Measurements from ENCODE around the gene TTC3. TPM values are rescaled to one million over a fixed set of nuclear protein-coding genes. Genes with fewer than 3 reads are reported as not detected.

TTC3 gene
- total and polyA plus RNA-seq, 2 donors (not counting 1 experiment from before 2014, with no cell fraction given) = 42.0 to 163 TPM

GRCh38 chr21:37040212-37040611, 32.8 kb upstream of the TTC3 start:
- no CpG with 5 or more reads among the region's 3 CpGs for WGBS (ENCODE audit: insufficient coverage)
- TF ChIP-seq CTCF (IDR thresholded peaks at IDR 0.05) (no peak), EZH2 (IDR thresholded peaks at IDR 0.05; ENCODE audit: borderline replicate concordance, insufficient read depth, low read depth, low read length, poor library complexity, severe bottlenecking) (no peak)
- H3K9ac ChIP-seq (ENCODE audit: low read length) = no peak overlapping the region
- no peaks in the 10 kb centered on the region for H3K9me3 ChIP-seq (ENCODE audit: control extremely low read depth in 1 of 3, control insufficient read depth in 2 of 3, insufficient read depth in 1 of 3, low read length in 2 of 3)
- Mint-ChIP-seq H3K4me1 (peaks cover 5% of the 10 kb centered on the region), H3K9me3 (ENCODE audit: insufficient read depth) (no peaks in the 10 kb centered on the region), H3K27ac (no peak overlapping the region), H3K27me3 (peaks cover 4% of the 10 kb centered on the region), H3K4me3 (no peak overlapping the region)
- H3K79me2 ChIP-seq (ENCODE audit: control insufficient read depth, insufficient read depth, low read length) = no peaks in the 10 kb centered on the region
- peaks cover 0 to 4% (median 0%) of the 10 kb centered on the region in 4 experiments for H3K27me3 ChIP-seq (replicated peaks in 1 of 4; ENCODE audit: control extremely low read depth in 1 of 4, control insufficient read depth in 3 of 4, insufficient read depth in 4 of 4, low read length in 3 of 4)
- no peaks in the 10 kb centered on the region for H3K36me3 ChIP-seq (replicated peaks in 1 of 2; ENCODE audit: control extremely low read depth in 1 of 2, control insufficient read depth in 1 of 2, extremely low read depth in 1 of 2, insufficient read depth in 2 of 2, low read length in 1 of 2)
- no peak for ATAC-seq (ENCODE audit: low read depth)
- no peak overlapping the region for H3K4me3 ChIP-seq (ENCODE audit: control extremely low read depth in 1 of 5, extremely low read depth in 1 of 5, insufficient read depth in 1 of 5, low read depth in 2 of 5, low read length in 4 of 5)
- no peak overlapping the region for H2AFZ ChIP-seq (ENCODE audit: insufficient read depth, low read depth, low read length, poor library complexity, severe bottlenecking)
- H4K20me1 ChIP-seq (ENCODE audit: control insufficient read depth, insufficient read depth, low read length, poor library complexity, severe bottlenecking) = no peaks in the 10 kb centered on the region
- no peak for DNase-seq
- ChIA-PET POLR2A (no interaction called here), CTCF (no interaction called here)
- H3K4me2 ChIP-seq (replicated peaks; ENCODE audit: low read depth, low read length, poor library complexity, severe bottlenecking) = no peak overlapping the region
- no peak overlapping the region for H3K27ac ChIP-seq (ENCODE audit: low read length in 2 of 2)
- H3K4me1 ChIP-seq (ENCODE audit: control insufficient read depth in 2 of 2, insufficient read depth in 2 of 2, low read length in 2 of 2) = peaks cover 5 to 6% of the 10 kb centered on the region in 2 donors
- intact Hi-C loops (cut with micrococcal nuclease) = no loop called here

- intact Hi-C loops (cut with micrococcal nuclease) = no loop called here
- Histone ChIP-seq H3K4me2 (replicated peaks; ENCODE audit: low read depth, low read length, poor library complexity, severe bottlenecking) (no peak overlapping the region), H3K79me2 (ENCODE audit: control insufficient read depth, insufficient read depth, low read length) (no peaks in the 10 kb centered on the region), H3K4me3 (ENCODE audit: control extremely low read depth in 1 of 5, extremely low read depth in 1 of 5, insufficient read depth in 1 of 5, low read depth in 2 of 5, low read length in 4 of 5) (no peak overlapping the region), H3K4me1 (ENCODE audit: control insufficient read depth in 2 of 2, insufficient read depth in 2 of 2, low read length in 2 of 2) (peaks cover 8 to 9% of the 10 kb centered on the region in 2 donors), H3K36me3 (replicated peaks in 1 of 2; ENCODE audit: control extremely low read depth in 1 of 2, control insufficient read depth in 1 of 2, extremely low read depth in 1 of 2, insufficient read depth in 2 of 2, low read length in 1 of 2) (no peaks in the 10 kb centered on the region), H4K20me1 (ENCODE audit: control insufficient read depth, insufficient read depth, low read length, poor library complexity, severe bottlenecking) (no peaks in the 10 kb centered on the region), H3K9me3 (ENCODE audit: control extremely low read depth in 1 of 3, control insufficient read depth in 2 of 3, insufficient read depth in 1 of 3, low read length in 2 of 3) (no peaks in the 10 kb centered on the region), H3K9ac (ENCODE audit: low read length) (no peak overlapping the region), H2AFZ (ENCODE audit: insufficient read depth, low read depth, low read length, poor library complexity, severe bottlenecking) (no peak overlapping the region), H3K27me3 (replicated peaks in 1 of 4; ENCODE audit: control extremely low read depth in 1 of 4, control insufficient read depth in 3 of 4, insufficient read depth in 4 of 4, low read length in 3 of 4) (peaks cover 0 to 6% (median 2%) of the 10 kb centered on the region in 4 experiments), H3K27ac (ENCODE audit: low read length in 2 of 2) (no peak overlapping the region)
- peaks cover 8% of the 10 kb centered on the region for H3K4me1 Mint-ChIP-seq
- H3K27ac Mint-ChIP-seq = no peak overlapping the region
- H3K9me3 Mint-ChIP-seq (ENCODE audit: insufficient read depth) = no peaks in the 10 kb centered on the region
- POLR2A ChIA-PET = no interaction called here
- DNase-seq = no peak
- no peak for ATAC-seq (ENCODE audit: low read depth)
- H3K27me3 Mint-ChIP-seq = peaks cover 6% of the 10 kb centered on the region
- CTCF ChIA-PET = interaction anchor here (1.2 kb wide), 1 partner anchor 32 kb away, joined by 3 read pairs; no protein-coding TSS in a partner anchor
- H3K4me3 Mint-ChIP-seq = no peak overlapping the region
- WGBS (ENCODE audit: insufficient coverage) = 92% methylated on average over 4 of the region's 4 CpGs
- TF ChIP-seq CTCF (IDR thresholded peaks at IDR 0.05) (no peak), EZH2 (IDR thresholded peaks at IDR 0.05; ENCODE audit: borderline replicate concordance, insufficient read depth, low read depth, low read length, poor library complexity, severe bottlenecking) (no peak)
Observed at GRCh38 chr21:37041706-37042271, 31.3 kb upstream of the TTC3 start.

Data from B cell (primary cell).